Stimulated activated naive CD8-positive, alpha-beta T cell treated with anti-CD3 and anti-CD28 coated beads, Interleukin-15, Interleukin-2, amounts not matched to agents 100 ng/mL and 50 ng/mL, for 24 hours (primary cell): ENCODE results near the gene C17orf50.

ENCODE experiments used
- H3K27ac Mint-ChIP-seq: one replicate; pipeline ENCODE4 v1.8.0; 2021; ENCODE audit warnings: mild to moderate bottlenecking, mixed read lengths
- H3K27me3 Mint-ChIP-seq: one replicate; pipeline ENCODE4 v1.8.0; 2021; ENCODE audit warnings: mixed read lengths
- H3K36me3 Mint-ChIP-seq: one replicate; pipeline ENCODE4 v1.8.0; 2021; ENCODE audit warnings: low read depth, mixed read lengths
- H3K4me1 Mint-ChIP-seq: one replicate; pipeline ENCODE4 v1.8.0; 2021; ENCODE audit warnings: low read depth, mixed read lengths
- H3K4me3 Mint-ChIP-seq: one replicate; pipeline ENCODE4 v1.8.0; 2021; ENCODE audit warnings: mild to moderate bottlenecking, mixed read lengths
- H3K9me3 Mint-ChIP-seq: one replicate; pipeline ENCODE4 v1.8.0; 2021; ENCODE audit warnings: mixed read lengths

The C17orf50 gene

GRCh38 chr17:35799942-35800341 is 39.3 kb downstream of the C17orf50 start:
- Mint-ChIP-seq H3K9me3 (no peaks in the 10 kb centered on the region), H3K4me3 (no peak overlapping the region), H3K27me3 (peaks cover 16% of the 10 kb centered on the region), H3K36me3 (no peaks in the 10 kb centered on the region), H3K4me1 (peaks cover 47% of the 10 kb centered on the region), H3K27ac (no peak overlapping the region)

GRCh38 chr17:35801583-35802224 is 41.0 kb downstream of the C17orf50 start:
- H3K4me3 Mint-ChIP-seq = no peak overlapping the region
- no peaks in the 10 kb centered on the region for H3K9me3 Mint-ChIP-seq
- H3K4me1 Mint-ChIP-seq = peaks cover 40% of the 10 kb centered on the region
- H3K36me3 Mint-ChIP-seq = no peaks in the 10 kb centered on the region
- H3K27ac Mint-ChIP-seq = peak overlapping the region; percentile 63
- H3K27me3 Mint-ChIP-seq = peaks cover 7% of the 10 kb centered on the region

GRCh38 chr17:35804658-35805192 is 44.0 kb downstream of the C17orf50 start:
- Mint-ChIP-seq H3K4me1 (peaks cover 63% of the 10 kb centered on the region), H3K4me3 (no peak overlapping the region), H3K9me3 (no peaks in the 10 kb centered on the region), H3K36me3 (no peaks in the 10 kb centered on the region), H3K27me3 (no peaks in the 10 kb centered on the region), H3K27ac (no peak overlapping the region)

- Mint-ChIP-seq H3K9me3 (no peaks in the 10 kb centered on the region), H3K36me3 (peaks cover 21% of the 10 kb centered on the region), H3K27ac (peak overlapping the region; percentile 97), H3K4me1 (peaks cover 59% of the 10 kb centered on the region), H3K4me3 (peak overlapping the region; percentile 95), H3K27me3 (no peaks in the 10 kb centered on the region)
These were observed 46.9 kb downstream of the C17orf50 start for GRCh38 chr17:35807371-35808144.

- Mint-ChIP-seq H3K27me3 (no peaks in the 10 kb centered on the region), H3K9me3 (no peaks in the 10 kb centered on the region), H3K4me1 (peaks cover 57% of the 10 kb centered on the region)
These were observed 47.7 kb downstream of the C17orf50 start for GRCh38 chr17:35808240-35808961.

GRCh38 chr17:35808962-35809854 is 48.5 kb downstream of the C17orf50 start, which contains the start of gene TAF15:
Gene TAF15 (plus strand): TSS chr17:35809484. CDS start chr17:35809570, 86 bp downstream.
- Mint-ChIP-seq H3K27me3 (no peaks in the 10 kb centered on the region), H3K36me3 (peaks cover 35% of the 10 kb centered on the region), H3K4me1 (peaks cover 63% of the 10 kb centered on the region), H3K4me3 (peak within 1 kb of the TSS; percentile 95), H3K9me3 (no peaks in the 10 kb centered on the region), H3K27ac (peak within 1 kb of the TSS; percentile 97)

More at GRCh38 chr17:35808240-35808961, 47.7 kb downstream of the C17orf50 start:
- peak overlapping the region; percentile 95 for H3K4me3 Mint-ChIP-seq
- H3K36me3 Mint-ChIP-seq = peaks cover 27% of the 10 kb centered on the region
- peak overlapping the region; percentile 97 for H3K27ac Mint-ChIP-seq

- Mint-ChIP-seq H3K4me3 (peak overlapping the region; percentile 95), H3K27me3 (no peaks in the 10 kb centered on the region), H3K9me3 (no peaks in the 10 kb centered on the region), H3K36me3 (peaks cover 37% of the 10 kb centered on the region), H3K27ac (peak overlapping the region; percentile 97), H3K4me1 (peaks cover 63% of the 10 kb centered on the region)
These were observed 49.3 kb downstream of the C17orf50 start for GRCh38 chr17:35809855-35810461.

GRCh38 chr17:35811759-35812158 is 51.1 kb downstream of the C17orf50 start:
- no peaks in the 10 kb centered on the region for H3K27me3 Mint-ChIP-seq
- H3K4me3 Mint-ChIP-seq = peak overlapping the region; percentile 52
- H3K4me1 Mint-ChIP-seq = peaks cover 77% of the 10 kb centered on the region
- no peaks in the 10 kb centered on the region for H3K9me3 Mint-ChIP-seq
- peaks cover 53% of the 10 kb centered on the region for H3K36me3 Mint-ChIP-seq
- peak overlapping the region; percentile 61 for H3K27ac Mint-ChIP-seq

GRCh38 chr17:35812456-35812855 is 51.8 kb downstream of the C17orf50 start:
- Mint-ChIP-seq H3K9me3 (no peaks in the 10 kb centered on the region), H3K27me3 (no peaks in the 10 kb centered on the region), H3K27ac (no peak overlapping the region), H3K4me3 (no peak overlapping the region), H3K4me1 (peaks cover 77% of the 10 kb centered on the region), H3K36me3 (peaks cover 59% of the 10 kb centered on the region)
